IPS-18c (cell line): ENCODE data around the gene MAML3.

ENCODE experiments used
- H3K4me3 ChIP-seq: 2 replicates; pipeline ENCODE4 v1.7.0; 2013; ENCODE audit warnings: low read depth, mild to moderate bottlenecking, low read length, moderate library complexity; ENCODE audit not compliant: insufficient read depth
- H3K9me3 ChIP-seq: one replicate; pipeline ENCODE4 v1.6.1; 2013; ENCODE audit warnings: mild to moderate bottlenecking, low read length, moderate library complexity; ENCODE audit not compliant: control insufficient read depth, insufficient read depth

MAML3 gene

DNA sequence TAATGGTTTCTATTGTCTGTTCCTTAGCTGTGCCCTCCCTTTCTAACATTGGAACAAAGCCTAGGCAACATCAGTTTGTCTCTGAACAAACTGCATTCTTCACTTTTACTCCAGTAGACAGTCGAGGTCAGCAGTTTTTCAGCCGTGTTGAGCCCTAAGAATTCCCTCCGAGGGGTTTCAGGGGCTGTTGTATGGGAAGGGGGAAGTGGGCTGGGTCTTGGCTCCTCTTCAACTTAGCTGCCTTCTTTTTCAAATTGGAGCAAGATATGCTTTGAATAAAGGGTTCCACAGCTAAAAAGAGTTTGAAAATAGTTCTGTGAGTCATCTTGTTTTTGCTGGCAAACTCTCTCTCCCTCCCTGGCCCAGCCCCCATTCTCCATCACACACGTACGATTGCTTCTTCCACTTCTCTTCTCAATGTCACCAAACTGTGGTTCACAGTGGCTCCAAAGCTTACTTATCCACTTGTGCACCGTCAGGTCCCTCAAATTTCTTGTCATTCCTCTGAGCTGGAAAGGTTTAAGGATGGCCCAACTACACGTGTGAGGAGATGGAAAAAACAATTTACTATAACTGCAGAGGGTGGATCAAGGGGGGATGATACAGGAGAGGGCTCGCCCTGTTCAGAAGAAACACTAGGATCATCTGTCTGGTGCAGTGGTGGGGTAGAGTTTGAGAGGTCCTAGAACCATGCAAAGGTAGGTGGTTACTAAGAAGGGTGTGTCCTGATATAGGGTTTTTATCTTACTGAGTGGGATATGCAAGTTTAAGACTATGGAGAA, 9.2 kb upstream of the MAML3 start:
- H3K9me3 ChIP-seq, result no peaks in the 10 kb centered on the region
- no peak overlapping the region for H3K4me3 ChIP-seq

DNA sequence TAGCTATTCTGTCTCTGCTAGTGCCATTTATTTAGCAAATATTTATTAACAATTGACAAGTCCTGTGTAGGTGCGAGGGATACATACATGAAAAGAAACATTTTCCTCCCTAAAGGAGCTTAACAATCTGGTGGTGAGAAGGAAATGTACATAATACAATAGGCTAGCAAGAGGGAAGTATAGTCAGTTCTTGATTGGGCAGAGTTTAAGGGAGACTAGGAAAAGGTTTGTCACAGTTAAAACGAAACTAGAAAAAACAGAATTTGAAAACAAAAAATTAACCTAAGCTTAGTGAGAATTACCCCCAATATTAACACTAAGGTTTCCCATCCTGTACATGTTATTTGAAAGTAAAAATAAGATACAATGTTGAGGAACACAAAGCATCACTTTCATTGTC, 8.6 kb upstream of the MAML3 start:
- Histone ChIP-seq H3K4me3 (no peak overlapping the region), H3K9me3 (no peaks in the 10 kb centered on the region)

DNA sequence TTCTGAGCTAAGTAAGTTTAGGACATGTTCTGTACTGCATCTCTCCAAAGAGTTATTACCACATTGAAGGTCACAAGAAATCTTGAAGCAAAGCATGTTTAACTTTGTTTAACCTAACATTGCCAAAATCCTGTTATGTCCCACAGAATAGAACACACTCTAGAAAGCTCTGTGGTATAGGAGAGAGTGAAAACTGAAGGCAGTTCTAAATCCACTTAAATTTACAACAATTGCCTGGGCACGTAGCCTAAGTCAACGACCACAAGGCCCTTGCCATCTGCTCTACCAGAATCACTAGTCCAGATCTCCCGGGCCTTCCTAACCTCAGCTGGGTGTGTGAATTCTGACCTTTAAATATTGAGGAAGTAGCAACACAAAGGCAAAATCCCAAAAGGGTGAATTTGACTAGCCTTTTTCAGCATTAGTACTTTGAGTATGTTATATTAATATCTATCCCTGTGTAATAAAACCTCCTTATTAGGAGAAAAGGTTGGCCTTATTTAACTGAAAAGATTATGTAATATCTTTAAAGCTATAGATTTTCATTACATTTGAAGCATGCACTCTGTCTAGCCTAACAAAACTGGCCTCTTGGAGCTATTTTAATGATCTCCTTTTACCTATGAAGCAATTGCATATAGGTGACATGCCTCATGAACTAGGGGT, 4.5 kb upstream of the MAML3 start:
- H3K4me3 ChIP-seq, result no peak overlapping the region

DNA sequence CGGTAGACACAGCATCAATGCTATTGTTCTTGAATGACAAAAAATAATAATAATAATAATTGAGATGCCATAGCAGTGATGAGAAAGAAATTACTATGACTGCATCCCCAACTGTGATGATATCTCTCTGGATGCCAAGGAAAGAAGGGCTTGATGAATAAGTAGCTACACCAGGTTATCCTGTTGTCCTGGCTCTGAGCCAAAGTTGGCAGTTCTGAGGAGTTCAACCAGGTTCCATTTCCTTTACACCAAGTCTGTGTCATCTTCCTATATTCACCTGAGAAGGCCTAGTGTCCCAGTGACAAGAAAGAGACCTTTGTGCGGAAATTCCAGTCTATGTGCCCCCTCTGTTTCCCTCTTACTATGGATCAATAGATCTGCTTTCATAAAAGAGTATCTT, 3.4 kb upstream of the MAML3 start:
- peaks cover 3% of the 10 kb centered on the region for H3K9me3 ChIP-seq
- no peak overlapping the region for H3K4me3 ChIP-seq

More for the DNA sequence above, 4.5 kb upstream of the MAML3 start:
- H3K9me3 ChIP-seq, result no peaks in the 10 kb centered on the region

DNA sequence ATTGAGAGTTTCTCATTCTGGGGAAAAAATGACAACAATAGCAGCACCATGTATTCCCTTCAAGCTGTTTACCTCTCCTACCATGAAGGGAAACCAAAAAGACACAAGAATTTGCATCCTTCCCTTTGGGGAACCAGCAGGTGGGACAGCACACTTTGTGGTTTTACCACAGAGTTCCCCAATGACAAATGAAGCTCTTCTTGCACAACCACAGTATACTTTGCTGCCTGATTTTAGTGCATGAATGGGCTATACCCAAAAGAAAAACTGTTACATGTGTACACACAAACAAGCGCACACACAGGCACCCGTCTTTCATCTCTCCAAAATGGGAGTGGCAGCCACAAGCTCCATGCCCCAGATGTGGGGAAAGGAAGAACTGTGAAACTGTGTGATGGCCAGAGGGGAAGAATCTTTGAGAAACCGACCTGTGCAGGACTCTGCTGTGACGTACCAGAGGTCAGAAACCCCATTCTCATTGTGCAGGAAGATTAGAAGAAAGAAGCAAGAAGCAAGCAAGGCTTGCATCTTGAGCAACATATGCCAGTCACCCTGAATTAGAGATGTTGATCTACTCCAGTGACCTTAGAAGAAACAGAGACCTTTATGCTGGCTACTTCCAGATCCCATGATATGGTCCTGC, 2.7 kb upstream of the MAML3 start:
- Histone ChIP-seq H3K9me3 (peaks cover 3% of the 10 kb centered on the region), H3K4me3 (no peak overlapping the region)

DNA sequence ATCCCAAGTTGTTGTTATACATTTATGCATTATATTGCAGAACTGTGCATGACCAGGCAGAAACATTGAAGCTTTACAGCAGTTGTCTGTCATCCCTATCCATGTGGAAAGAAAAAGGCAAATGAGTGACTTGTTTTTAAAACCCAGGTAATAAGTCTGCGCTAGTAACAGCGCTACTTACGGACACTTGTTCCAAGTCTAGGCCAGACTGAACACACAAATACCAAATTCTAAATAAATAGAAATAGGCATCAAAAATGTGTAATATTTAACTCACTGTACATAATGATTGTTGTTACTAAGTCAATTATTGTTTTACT, 548 bp upstream of the MAML3 start:
- Histone ChIP-seq H3K9me3 (peaks cover 3% of the 10 kb centered on the region), H3K4me3 (peak overlapping the region; percentile 83)

DNA sequence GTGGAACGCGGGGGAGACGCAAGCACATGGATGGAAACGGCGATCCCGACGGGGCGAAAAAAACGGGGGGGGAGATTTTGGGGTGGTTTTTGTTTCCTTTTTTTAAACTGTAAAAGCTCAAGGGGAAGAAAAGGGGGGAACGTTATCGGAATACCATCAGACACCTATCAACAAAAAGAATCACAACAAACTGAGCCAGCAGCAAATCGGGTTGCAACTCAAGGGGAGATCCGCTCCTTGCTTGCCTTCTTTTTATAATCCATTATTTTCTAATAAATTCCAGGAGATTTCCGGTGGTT, 616 bp downstream of the MAML3 start:
- Histone ChIP-seq H3K4me3 (peak overlapping the region; percentile 83), H3K9me3 (peaks cover 3% of the 10 kb centered on the region)

DNA sequence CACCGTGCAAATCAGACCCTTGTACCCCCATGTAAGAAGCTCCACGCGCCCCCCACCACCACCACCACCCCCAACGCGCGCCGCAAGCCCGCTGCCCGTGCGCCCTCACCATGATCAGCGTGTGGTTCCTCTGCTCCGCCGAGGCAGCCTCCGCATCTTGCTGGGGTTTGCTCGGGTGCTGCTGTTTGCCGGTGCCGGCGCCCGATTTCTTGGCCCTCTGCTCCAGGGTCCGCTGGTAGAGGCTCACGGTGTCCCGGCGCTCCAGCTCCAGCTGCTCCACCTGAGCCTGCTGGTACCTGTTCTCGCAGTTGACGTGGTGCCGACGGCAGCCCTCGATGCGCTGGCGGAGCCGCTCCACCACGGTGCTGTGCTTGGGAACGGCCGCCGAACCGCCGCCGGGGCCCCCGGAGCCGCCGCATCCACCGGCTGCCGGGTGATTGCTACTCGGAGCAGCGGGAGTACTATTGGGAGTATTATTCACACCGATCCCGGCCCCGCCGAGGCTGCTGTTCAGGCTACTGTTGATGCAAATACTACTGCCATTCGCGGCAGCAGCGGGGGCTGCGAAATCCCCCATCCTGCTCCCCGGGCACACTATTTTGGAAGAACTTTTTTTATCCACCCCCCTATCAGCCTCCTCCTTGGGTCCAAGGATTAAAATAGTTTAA, 1.1 kb downstream of the MAML3 start:
- Histone ChIP-seq H3K9me3 (peaks cover 3% of the 10 kb centered on the region), H3K4me3 (peak overlapping the region; percentile 83)

DNA sequence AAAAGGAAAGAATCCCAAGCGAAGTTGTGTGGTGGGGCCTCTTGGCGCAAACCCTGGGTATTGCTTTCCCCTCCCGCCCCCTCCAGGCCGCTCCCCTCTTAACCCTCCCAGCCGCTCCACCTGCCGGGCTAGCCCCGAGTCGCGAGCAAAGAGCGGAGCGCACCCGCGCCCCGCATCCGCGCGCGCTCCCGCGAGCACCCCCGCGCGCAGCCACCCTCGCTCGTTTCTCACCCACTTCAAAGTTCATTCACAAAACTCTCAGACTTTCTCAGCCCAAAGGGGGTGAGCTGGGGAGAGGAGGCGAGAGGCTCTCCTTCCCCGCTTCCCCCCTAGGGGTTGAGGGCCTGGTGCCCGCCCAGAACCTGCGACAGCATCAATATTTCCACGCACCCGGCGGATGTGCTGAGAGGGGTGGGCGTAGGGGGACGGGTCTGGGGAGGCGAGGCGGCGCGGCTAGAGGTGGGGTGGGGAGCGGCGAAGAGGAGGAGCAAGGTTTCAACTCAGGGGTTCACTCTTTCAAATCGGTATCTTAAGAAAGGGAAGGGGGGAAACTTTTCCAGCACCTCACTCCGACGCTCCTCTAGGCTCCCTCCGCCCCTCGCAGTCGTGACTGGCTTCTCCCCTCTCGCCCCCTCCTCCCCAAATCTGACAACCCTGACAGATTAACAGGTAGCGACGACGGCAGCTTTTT, 1.8 kb downstream of the MAML3 start:
- H3K9me3 ChIP-seq, result peaks cover 3% of the 10 kb centered on the region
- H3K4me3 ChIP-seq, result peak overlapping the region; percentile 83

DNA sequence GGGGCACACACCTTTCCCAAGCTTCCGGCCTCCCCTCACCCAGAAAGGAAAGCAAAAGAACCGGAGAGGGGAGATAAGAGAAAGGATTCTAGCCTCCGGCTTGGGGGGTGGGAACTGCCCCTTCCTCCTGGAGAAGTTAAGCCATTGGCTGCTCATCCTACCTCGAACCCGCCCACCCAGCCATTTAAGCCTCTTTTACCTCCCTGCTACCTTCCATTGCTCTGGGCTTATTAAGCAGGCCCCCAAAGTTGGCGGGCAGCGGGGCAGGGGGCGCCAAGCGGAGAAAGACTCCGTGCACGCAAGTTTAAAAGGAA, 2.3 kb downstream of the MAML3 start:
- Histone ChIP-seq H3K4me3 (peak overlapping the region; percentile 83), H3K9me3 (peaks cover 3% of the 10 kb centered on the region)

DNA sequence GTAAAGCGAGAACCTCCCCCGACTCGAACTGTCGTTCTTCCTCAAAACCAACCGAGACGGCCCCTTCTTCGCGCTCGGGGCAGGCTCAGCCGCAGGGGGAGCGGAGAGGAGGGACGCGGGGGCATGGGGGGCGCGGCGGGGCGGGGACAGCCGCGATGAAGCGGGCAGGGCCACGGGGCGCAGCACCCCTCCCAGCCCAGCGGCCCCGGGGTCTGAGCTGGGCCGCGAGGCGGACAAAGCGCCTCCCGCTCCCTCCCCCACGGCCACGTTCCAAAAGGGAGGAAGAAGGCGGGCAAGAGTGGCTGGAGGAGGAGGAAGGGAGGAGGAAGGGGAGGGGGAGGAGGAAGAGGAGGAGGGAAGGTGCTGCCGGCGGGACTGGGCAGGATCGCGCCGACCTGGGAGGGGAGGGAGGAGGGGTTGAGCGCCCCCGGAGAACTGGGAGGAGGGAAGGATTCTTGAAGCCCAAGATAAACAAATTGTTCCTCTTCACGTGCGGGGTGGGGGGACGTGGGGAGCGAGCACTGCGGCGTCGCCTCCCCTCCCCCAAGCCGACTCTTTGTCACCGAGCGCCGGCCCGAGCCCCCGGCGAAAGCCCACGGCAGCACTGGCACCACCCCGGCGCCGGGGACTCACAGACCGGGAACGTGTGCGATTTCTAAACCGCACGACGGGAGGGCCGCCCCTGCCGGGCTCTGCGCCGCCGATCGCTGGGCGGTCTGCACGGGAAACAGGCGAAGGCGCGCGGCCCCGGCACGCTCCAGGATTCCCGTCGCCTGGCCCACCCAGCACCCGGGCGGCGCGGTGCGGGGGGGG, 2.9 kb downstream of the MAML3 start:
- Histone ChIP-seq H3K4me3 (peak overlapping the region; percentile 83), H3K9me3 (peaks cover 3% of the 10 kb centered on the region)

DNA sequence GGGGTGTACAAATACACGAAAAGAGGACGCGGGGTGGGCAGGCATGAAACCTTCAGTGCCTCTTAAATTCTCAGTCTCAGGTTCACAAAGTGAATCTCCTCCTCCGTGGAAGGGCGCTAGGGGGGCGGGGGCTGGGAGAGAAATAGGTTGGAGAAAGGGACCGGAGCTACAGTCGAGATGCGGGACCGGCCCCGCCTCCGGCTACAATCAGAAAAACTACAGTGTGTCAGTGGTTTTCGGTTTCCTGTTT, 3.4 kb downstream of the MAML3 start:
- Histone ChIP-seq H3K4me3 (peak overlapping the region; percentile 83), H3K9me3 (peaks cover 3% of the 10 kb centered on the region)

DNA sequence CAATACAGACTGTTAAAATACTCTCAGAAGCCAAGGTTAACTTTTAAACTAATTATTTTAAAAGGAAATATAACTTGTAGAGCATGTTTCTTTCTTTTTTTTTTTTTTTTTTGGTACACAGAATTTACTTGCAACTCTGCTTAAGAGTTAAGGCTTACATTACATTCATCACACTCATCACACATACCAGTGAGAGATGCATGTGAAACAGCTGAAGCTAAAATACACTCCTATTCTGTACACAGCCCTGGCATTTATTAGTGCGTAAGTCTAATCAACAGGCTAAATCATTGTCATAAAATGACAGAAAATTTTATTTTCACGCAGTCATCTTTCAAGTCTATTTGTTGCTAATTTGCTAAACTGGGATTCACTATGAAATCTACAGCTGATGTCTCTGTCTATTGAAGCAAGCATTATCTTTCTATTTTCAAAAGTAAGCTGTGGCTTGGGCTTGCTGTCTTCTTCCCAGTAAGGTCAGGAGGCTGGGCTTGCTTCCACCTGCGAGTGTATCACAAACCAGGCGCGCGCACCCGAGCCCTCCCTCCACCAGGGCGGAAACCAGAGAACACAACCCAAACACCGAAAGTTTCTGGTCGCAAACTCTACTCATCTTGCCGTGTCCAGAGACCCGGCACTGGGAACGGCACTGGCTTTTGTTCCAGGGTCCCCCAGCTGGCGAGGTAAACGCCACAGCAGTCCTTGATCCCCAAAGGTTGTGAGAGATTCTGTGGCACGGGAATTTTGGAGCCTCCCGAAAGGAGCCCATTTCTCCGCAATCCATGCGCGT, 3.9 kb downstream of the MAML3 start:
- Histone ChIP-seq H3K9me3 (peaks cover 3% of the 10 kb centered on the region), H3K4me3 (peak overlapping the region; percentile 83)

DNA sequence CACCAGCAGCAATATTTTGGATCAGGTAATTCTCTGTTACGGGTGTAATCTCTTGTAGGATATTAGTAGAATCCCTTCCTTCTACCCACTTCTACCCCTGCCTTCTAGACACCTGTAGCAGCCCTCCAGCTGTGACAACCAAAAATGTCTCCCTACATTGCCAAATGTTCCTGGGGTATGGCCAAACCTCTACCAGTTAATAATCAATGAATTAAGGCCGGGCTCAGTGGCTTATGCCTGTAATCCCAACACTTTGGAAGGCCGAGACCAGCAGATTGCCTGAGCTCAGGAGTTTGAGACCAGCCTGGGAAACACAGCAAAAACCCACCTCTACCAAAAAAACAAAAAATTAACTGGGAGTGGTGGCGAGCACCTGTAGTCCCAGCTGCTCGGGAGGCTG, 9.9 kb downstream of the MAML3 start:
- H3K9me3 ChIP-seq, result no peaks in the 10 kb centered on the region
- no peak overlapping the region for H3K4me3 ChIP-seq

DNA sequence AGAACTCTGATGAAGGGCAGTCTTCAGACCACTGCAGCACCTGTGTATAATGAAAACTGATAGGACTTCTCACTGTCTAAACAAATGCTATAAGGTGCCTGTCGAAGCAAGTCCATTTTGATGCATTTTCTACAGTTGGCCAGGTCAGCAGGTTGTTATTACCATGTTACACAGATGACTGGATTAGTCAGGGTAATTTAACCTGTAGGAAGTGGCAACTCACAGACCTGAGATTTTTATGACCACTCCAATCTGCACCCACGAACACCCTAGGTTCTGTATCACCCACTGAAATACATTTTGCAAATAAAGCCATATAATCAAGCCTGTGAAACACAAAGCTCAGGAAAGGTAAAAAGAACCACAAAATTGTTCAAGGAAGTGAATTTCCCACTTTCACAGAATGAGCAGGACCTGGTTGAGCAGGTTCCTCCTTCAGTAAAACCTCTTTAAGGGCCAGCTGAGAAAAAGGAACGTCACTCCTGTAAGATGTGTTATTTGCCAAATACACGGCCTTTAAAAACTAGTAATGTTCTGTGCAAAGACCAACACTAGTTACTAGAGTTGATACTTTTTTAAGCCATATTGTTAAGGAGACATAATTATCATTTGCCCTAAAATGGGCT, 12.7 kb downstream of the MAML3 start:
- Histone ChIP-seq H3K9me3 (no peaks in the 10 kb centered on the region), H3K4me3 (no peak overlapping the region)

DNA sequence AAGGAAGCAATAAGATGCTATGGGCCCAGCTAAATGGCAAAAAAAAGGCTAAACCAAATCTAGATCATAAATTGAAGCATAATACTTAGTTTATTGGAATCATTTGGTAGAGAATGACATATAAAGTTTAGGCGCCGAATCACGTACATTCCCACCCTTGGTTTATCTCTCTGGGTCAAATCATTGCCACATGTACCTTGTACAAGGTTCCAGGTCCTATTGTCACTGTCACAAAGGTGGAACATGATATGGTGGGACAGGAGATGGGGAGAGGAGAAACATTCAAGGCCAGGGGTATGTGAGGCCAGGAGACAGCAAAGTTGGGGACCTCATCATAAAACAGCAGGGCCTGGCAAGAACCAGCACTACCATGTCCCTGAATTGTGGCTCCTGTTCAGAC, 13.4 kb downstream of the MAML3 start:
- no peaks in the 10 kb centered on the region for H3K9me3 ChIP-seq
- no peak overlapping the region for H3K4me3 ChIP-seq
